NCI-H2196 (cell line): Measurements from ENCODE around the gene LARGE1.
"Not testable (repeated sequence)": the region's sequence is repeated elsewhere in the genome, so short reads cannot be mapped to it uniquely, and the experiment has no call there.

Source experiments
- DNase-seq: peaks from one replicate; lab custom pipeline; 2025; ENCODE audit not compliant: unreplicated experiment; lab: John Stamatoyannopoulos, UW

Gene LARGE1

DNA sequence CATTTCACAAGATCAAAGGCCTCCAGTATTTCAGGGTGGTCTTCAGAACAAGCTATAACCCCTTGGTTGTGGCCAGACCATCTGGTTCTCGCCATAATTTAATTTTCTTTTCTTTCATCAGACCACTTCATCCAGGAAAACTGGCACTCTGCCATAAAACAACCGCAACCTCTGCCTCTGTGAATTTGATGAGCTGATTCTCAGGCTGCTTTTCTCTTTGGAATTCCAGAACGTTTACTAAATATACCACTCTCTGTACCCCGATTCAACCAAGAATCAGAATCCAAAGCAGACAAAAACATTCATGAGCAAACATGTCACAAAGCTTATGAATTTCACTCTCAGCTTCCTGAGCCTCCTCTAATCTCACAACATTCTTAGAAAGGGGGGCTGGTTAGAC is 530.3 kb downstream of the LARGE1 start:
- no peak for DNase-seq

DNA sequence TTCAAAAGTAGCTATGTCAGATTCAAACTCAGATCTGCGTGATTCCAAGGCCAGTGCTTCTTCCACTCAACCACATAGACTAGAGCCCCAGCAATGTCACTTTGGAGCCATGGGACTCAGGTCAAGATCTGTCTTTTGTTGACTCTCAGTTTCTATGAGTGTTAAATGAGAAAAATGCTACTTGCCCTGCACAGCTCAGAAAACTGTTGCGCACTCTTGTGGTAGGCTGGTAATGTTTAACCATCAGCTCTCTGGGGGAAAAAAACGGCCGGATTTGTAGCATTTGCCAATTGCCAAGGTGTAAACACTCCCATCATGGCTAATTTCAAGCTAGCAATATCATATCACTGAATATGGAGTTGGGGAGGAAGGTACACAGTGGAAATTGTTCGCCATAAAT is 534.0 kb downstream of the LARGE1 start:
- no peak for DNase-seq

DNA sequence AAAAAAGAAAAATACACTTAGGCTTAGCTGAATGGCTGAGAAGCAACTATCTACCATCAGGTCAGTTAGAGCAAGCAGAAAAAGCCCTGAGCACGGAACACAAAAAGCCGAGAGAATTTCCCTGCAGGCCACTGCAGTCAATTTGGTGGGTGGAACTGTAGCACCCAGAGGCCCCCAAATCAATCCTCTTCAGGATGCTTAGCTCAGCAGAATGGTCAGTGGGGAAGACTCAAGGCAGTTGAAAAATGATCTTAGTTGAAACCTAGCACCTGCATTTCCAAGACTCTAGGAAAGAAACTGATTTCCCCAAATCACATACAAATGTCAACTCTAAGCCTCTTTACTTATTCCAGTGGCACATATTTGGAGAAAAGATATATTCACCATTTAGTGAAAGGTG is 534.7 kb downstream of the LARGE1 start:
- DNase-seq: no peak

DNA sequence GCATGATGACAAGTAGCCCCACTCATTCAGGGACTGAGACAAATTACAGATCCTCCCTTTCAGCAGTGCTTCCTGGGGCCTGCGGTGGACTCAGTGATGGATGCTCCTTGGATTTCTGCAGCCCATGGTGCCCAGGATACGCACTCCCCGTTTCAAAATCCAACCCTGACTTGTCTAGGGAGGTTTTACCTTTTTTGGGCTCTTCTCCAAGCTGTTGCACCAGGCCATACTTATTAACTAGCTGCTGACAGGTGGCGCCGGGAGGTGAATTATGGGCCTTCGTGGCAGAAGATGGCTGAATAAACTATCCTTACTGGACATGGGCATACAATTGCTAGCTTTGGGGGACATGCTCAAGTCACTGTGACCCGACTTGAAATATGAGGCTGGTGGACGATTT is 537.8 kb downstream of the LARGE1 start:
- DNase-seq: no peak

DNA sequence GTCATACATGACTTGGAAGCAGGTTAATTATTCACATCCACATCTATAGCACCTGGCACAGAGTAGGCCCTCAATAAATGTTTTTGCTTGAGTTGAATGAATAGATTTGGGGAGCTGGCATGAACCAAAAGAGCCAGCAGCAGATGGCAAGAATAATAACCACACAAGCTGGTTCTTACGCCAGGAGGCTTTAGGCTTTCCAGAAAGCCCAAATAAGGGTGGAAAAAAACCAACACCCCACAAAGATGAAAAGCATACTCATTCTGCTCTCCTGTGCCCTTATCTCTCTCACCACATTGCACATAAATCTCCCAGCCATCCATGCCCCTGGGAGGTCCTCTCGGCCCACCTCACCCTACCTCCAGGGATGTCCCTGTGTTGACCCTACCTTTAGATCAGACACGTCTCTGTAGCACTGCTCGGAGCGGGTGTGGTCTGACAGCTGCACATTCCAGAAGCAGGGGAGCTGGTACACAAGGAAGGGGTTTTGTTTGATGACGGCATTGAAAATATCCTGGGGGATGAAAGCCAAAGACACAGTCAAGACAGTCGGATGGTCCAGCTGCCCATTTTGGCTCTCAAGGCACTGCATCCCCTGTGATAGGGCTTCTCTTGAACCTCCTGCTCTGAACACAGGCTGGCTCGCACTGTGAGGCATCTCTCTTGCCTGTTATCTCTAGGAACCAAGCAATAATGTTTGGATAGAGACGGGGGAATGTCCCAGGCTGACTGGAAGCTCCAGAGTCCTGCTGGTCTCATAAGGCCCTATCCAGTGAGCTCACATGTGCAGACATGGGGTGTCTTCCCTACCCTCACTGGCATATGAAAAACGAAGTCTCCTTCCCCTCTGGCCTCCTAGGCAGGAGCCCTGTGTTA is 538.5 kb downstream of the LARGE1 start:
- no peak for DNase-seq

DNA sequence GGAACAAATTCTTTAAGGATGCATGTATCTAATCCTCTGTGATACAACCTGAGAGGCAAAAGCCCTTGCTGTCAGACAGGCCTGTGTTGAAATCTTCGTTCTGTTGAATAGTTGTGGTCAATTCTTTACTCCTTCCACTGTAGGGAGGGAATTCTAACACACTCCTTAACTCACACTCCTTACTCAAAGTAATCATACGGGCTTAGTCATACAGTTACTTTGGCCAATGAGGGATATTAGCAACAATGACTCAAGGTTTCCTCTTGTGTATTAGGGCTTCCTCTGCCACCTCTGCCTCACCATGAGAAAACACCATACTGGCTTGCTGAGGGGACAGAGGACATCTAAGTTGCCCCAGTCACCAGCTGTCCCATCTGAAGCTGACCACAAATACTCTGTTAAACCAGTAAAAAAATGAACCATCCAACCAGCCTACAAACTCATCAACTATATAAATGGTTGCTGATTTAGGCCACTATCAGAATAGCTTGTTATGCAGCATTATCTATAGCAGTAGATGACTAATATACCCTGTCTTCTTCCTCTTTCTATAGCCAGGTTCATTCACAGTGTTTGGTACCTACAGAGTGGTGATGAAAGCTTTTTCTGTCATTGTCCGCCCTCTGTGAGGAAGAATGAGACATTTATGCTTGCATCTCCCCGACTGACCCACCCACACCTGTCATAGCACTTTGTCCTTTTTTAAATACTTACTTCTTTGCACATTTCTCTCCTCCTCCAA is 539.3 kb downstream of the LARGE1 start:
- no peak for DNase-seq

DNA sequence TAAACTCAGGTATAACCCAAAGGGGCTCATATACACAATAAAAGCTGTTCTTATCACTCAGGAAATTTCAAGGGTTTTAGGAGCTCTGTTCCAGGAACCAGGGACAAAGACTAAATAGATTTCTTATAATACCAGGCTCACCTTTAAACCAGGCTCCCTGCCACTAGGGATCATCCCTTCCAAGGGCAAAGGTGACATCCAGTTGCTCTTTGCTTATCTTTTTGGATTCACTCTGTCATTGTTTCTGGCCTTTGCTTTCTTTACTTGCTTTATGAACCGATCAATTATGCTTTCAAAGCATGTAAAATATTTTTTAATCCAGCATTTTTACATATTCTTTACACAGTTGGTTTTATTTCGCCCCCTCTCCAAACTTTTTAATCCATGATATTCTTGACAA is 540.4 kb downstream of the LARGE1 start:
- DNase-seq: no peak

DNA sequence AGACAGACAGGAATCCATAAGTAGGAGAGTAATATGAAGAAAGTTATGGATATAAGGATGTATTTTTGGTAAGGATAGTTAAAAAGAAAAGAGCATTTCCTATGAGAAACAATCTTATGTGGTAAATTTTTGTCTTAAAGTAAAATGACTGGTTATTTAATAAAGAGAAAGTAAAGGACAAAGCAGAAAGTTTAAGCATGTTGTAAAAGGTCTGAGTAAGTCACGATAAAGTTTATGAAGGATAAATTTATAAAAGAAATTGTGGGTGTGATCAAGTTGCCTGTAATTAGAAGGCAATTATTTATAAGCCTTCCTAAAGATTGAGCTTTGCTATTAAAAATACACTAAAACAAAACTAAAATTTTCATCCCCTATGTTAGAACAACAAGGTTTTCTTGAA is 547.4 kb downstream of the LARGE1 start:
- no peak for DNase-seq

DNA sequence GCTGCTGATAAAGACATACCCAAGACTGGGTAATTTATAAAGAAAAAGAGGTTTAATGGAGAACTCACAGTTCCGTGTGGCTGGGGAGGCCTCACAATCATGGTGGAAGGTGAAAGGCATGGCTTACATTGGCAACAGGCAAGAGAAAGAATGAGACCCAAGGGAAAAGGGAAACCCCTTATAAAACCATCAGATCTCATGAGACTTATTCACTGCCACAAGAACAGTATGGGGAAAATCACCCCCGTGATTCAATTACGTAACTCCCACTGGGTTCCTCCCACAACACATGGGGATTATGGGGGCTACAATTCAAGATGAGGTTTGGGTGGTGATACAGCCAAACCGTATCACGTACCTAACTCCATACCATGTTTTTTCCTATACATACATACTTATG is 557.0 kb downstream of the LARGE1 start:
- DNase-seq: not testable (repeated sequence)

DNA sequence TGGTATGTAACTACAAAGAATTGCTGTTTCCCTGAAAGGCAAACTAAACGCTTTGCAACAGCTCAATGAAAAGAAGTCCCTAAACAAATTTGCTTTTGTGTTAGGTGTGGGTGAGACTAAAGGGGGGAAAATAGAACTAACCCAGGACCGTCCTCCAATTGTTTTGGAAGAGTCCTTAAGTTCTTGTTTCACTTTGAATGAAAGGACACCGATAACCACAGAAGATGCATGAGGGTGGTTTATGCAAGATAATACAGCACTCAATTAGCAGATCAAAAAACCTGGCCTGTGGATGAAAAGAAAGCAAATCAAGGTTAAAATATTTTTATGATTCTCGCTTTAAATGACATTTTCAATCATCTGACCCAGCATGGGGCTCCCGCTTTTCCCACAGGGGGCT is 557.6 kb downstream of the LARGE1 start:
- no peak for DNase-seq

DNA sequence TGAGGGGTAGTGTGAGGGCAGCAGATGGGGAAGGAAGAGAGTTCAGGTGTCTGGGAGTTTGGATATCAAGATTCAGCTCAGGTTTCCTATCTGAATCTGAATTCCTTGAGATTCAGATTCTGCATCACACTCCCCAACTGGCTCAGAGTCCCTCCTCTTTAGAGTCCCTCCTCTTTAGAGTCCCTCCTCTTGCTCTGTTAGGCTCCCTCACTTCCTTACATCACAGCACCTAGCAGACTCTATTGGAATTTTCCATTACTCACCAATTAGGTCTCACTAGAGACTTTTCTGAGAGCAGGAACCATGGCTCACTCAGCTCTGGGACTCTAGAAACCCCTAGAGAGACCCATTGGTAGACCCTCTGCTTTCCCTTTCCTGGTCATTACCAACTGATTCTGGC is 558.7 kb downstream of the LARGE1 start:
- no peak for DNase-seq

DNA sequence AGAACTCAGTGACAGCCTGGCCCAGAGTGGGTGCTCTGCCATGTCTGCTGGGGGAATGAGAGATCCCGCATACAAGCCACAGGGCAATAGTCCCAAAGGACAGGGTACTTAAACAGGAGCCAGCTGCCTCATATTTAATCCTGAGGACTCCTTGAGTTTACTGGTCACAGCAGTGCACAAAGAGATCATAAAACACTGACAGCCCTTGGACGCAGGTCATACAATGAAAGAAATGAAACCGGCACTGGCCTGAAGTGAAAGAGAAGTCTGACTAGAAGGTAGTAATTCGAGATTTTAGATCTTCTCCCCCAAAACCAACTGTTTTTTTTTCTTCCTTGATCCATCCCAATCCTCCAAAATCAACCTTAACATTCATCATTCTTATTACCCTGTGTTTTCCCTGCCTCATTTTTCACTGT is 562.3 kb downstream of the LARGE1 start:
- DNase-seq: no peak

DNA sequence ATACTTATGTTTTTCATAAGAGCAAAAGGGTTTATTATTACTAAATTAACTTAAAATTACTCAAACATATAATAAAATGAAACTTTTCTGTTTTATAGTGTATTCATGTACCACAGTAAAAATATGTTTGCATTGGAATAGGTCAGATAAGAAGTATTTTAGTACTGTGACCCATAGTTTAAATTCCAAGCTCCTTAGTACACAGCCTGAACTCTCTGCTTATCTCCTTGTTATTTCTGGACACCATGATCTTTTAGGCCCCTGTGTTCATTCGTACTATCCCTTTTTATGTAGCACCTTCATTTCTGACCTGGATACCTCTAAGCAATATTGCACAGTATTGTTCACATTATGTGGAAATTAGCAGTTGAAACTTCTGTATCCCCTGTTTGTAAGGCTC is 565.3 kb downstream of the LARGE1 start:
- no peak for DNase-seq

DNA sequence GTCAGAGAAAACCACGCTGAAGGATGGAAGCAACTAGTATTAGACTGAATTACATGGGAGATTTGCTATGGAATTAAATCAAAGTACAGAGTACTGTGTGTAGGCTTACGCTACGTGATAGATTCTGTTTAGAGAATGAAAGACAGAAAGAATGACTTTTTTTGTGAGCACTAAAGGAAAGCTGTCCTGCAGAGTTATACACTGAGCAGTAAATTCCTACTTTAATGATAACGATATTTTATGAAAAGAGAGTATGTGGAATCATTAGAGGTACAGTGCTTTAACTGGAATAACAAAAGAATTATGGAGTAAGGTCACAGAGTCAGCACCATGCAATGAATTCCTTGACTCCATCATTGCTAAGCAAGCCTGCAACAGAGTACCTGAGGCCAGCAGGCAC is 566.8 kb downstream of the LARGE1 start:
- DNase-seq: no peak

DNA sequence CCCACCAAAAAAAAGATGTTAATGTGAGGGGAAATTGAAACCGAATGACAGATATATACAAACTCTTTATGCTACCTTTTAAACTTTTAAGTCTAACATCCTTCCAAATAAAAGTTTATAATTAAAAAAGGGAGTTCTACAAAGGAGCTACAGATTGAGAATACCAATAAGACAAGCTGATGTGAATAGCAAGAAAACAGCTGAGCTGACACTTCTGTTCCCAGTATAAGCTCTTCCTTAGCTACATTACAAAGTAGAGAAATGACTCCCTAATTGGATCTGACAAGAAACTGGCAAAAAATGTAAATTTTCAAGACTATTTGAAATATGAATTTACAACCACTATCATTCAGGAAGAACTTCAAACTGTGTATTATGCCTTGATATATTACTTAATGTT is 567.5 kb downstream of the LARGE1 start:
- DNase-seq: no peak

DNA sequence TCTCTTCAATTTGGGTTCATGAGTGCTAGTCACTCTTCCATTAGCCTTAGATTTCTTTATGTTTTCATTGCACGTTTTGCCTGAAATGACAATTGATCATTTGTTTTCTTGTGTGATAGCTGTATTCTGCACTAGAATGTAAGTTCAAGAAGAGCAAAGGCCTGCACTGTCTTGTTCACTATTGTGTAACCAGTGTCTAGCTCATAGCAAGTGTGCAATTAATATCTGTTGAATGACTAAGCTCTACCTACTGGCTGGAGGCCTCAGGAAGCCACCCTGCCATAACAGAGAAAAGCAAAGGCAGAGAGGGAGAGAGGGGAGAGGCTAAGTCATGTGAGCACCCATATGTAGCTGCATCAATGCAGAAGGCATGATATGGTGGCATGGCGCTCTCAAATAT is 569.3 kb downstream of the LARGE1 start:
- no peak for DNase-seq

DNA sequence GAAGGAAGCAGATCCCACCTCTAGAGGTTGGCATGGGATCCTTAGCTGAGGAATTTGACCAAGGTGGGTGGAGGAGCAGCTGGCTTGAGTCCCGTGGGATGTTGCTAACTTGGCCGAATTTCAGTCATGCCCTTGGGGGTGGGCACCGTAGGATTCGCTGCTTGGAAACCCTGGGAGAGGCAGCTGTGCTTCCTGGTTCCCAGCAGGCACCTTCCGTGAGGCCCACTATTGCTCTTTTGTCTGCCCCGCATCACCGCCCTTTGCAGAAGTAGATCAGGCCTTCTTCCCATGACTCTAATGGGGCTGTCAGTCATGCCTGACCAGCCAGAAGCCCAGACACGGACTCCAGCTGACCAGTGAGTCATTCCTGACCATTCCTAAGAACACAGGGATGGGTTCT is 569.8 kb downstream of the LARGE1 start:
- DNase-seq: no peak

DNA sequence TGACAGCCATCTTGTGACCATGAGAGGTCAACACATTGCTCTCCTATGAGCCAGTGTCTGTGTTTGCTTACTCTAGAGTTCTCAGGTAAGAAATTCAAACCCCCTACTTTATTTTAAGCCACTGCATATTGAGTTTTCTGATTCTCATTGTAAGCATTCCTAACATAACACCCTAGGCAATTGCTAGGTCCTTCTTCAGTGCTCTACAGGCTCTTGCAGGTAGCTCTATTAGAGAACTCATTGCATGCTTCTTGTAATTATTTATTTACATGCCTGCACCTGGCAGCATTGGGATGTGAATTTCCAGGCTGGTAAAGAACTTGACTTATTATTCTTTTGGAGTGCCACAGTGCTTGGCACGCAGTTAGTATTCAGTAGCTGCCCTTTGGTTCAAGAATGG is 573.3 kb downstream of the LARGE1 start:
- DNase-seq: no peak

DNA sequence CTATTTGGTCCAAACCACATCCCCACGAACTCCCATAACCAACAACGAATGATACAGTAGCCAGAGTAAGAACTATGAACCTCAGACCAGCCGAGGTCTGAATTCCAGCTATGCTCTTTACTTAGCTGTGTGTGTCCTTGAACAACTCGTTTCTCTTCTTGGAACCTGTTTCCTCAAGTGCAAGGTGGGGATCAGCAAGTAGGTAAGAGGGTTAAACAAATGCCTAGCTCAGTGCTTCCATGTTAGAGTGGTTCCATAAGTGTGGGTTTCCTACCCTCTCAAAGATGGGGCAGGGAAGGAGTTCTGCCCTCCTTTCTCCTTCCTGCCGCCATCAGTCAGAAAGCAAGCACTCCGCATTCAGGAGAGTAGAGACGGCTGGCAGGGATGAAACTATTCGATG is 578.7 kb downstream of the LARGE1 start:
- no peak for DNase-seq

DNA sequence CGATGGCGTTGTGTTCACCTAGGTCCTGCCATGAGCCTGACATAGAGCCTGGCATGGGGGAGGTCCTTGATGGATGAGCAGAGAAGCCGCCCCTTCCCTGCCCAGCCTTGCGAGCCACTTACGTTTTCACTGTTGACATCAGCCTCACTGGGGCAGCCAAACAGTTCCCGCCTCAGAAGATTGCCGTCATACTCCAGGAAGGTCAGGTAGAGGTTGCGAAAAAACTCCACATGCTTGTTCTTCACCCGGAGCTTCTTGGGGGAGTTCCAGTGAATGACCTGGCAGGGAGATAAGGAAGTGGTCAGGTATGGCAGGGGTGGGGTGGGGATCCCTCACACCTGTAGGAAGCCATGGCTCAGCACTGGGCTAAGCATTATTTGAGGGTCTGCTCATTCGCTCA is 582.8 kb downstream of the LARGE1 start:
- no peak for DNase-seq

DNA sequence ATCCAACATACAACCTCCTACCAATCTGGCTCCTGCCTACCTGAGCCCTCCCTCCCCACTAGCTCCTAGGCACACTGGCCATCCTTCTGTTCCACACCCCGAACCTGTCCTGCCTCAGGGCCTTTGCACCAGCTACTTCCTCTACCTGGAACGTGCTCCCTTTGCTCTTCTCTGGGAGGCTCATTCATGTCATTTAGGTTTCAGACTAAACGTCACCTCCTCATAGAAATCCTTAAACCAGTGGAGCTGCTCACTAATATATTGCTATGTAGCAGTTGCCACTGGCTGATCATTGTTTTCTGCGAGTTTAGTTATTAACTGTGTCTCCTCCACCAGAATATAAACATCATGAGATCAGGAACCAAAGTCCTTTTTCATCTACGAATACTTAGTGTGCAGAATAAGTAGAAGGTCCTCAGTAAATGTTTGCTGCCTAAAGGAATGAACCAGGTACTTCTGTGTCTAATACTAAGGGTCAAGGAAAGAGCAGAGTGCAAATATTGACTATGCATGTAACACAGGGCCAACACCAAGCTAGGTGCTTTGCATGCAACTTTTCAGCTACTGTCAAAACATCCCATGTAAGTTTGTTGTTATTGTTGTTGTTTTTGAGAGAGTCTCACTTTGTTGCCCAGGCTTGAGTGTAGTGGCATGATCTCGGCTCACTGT is 584.5 kb downstream of the LARGE1 start:
- no peak for DNase-seq

DNA sequence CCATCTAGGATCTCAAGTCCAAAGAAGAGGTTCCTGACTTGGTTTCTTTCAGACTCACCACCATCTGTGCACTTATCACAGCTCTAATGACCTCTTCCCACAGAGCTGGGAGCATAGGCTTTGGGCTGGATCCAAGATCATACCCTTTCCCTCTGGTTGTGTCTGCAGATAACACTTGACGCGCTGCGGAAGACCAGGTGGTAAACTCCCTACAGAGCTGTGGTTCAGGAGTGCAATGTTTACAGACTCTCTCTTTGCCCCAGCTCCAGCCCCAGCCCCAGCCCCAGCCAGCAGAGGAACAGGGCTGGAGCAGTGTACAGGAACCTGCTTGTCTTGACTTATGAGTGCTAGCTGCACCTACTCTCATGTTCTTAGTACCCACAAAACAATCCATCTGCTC is 587.7 kb downstream of the LARGE1 start:
- DNase-seq: no peak
